Esophagus squamous epithelium (tissue), 5 donors: Measurements from ENCODE around the gene NRXN3. TPM values are rescaled to one million over a fixed set of nuclear protein-coding genes. Genes with fewer than 3 reads are reported as not detected.

ENCODE experiments used
- DNase-seq: peaks from one replicate; lab custom pipeline; 2025; lab: John Stamatoyannopoulos, UW
- H3K27ac ChIP-seq, 4 donors: fragments of 200-600 bp; sonication (generic); one replicate each; pipeline ENCODE4 v1.5.1; 2016 to 2019; ENCODE audit warnings: mild to moderate bottlenecking in 1 of 4
- H3K27me3 ChIP-seq, 4 donors: fragments of 200-600 bp; sonication (generic); 1 replicate in 3 of 4; 2 replicates in 1 of 4; pipeline versions ENCODE4 v1.5.1 to v1.6.0; 2017 to 2021; ENCODE audit warnings: antibody characterized with exemption in 1 of 4
- H3K36me3 ChIP-seq, 3 donors: fragments of 200-600 bp; sonication (generic); one replicate each; pipeline ENCODE4 v1.5.1; 2016 to 2019
- H3K4me1 ChIP-seq, 3 donors: fragments of 200-600 bp; sonication (generic); one replicate each; pipeline ENCODE4 v1.5.1; 2017 to 2019
- H3K4me3 ChIP-seq, 4 donors: fragments of 200-600 bp; sonication (generic); 1 replicate in 3 of 4; 2 replicates in 1 of 4; pipeline ENCODE4 v1.5.1; 2016 to 2019; ENCODE audit warnings: mild to moderate bottlenecking in 2 of 4, moderate library complexity in 1 of 4
- H3K9me3 ChIP-seq, 3 donors: fragments of 200-600 bp; sonication (generic); one replicate each; pipeline ENCODE4 v1.5.1; 2016 to 2019
- POLR2A ChIP-seq, 4 donors: fragments of 450-650 bp; IDR thresholded peaks; one replicate each; pipeline ENCODE4 v1.6.1; 2017; ENCODE audit warnings: antibody characterized with exemption in 4 of 4, mild to moderate bottlenecking in 4 of 4, moderate library complexity in 3 of 4
- WGBS, 2 donors: methylation state at CpG; one replicate each; pipeline ENCODE4 v1.1.5; 2018; 5-methylcytosine and 5-hydroxymethylcytosine counted together
- intact Hi-C: fragments of 100-400 bp; cut with DNase I; formaldehyde crosslinking; loops from one replicate; pipeline ENCODE4 v1.15.0; 2022
- total RNA-seq, 4 donors: library from RNA; depleted of rRNA; stranded (reverse); fragments of >200 nt; gene quantifications; one replicate each; pipeline ENCODE4 v1.1.0, GENCODE V29; 2016
- TF ChIP-seq, protein P1 (sequence below), 6 experiments: fragments of 450-650 bp in 4 of 6; fragments of 200-600 bp in 2 of 6; sonication (generic) in 2 of 6; IDR thresholded peaks; one replicate each; pipeline ENCODE4 v1.5.1; 2016 to 2019; ENCODE audit warnings: antibody characterized with exemption in 6 of 6, mild to moderate bottlenecking in 4 of 6, moderate library complexity in 4 of 6
- donor health status: DM: yes; HTN: yes; CAD: no.

The NRXN3 gene
- total RNA-seq, 4 donors from 2014 or later, result 0.30 to 15.8 (median 1.5) TPM

DNA sequence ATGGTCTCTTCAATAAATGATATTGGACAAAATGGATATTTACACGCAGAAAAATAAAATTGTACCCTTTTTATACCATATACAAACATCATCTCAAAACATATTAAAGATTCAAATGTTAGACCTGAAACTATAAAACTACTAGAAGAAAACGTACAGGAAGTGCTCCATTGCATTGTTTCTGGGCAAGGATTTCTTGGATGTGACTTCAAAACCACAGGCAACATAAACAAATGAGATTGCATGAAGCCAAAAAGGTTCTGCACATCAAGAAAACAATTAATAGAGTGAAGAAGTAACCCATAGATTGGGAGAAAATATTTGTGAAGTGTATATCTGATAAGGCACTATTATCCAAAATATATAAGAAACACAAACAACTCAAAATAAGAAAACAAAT, 812.4 kb downstream of the NRXN3 start:
- Histone ChIP-seq H3K9me3 (no peaks in the 10 kb centered on the region), H3K27me3 (no peaks in the 10 kb centered on the region), H3K4me3 (no peak overlapping the region), H3K27ac (no peak overlapping the region), H3K4me1 (no peaks in the 10 kb centered on the region), H3K36me3 (no peaks in the 10 kb centered on the region)
- intact Hi-C loops, result no loop called here
- no peak for DNase-seq
- 57 to 66% methylated on average over 2 of the region's 2 CpGs for WGBS, 2 donors
- no peak for TF ChIP-seq POLR2A (IDR thresholded peaks at IDR 0.05)
- TF ChIP-seq, protein P1, sequence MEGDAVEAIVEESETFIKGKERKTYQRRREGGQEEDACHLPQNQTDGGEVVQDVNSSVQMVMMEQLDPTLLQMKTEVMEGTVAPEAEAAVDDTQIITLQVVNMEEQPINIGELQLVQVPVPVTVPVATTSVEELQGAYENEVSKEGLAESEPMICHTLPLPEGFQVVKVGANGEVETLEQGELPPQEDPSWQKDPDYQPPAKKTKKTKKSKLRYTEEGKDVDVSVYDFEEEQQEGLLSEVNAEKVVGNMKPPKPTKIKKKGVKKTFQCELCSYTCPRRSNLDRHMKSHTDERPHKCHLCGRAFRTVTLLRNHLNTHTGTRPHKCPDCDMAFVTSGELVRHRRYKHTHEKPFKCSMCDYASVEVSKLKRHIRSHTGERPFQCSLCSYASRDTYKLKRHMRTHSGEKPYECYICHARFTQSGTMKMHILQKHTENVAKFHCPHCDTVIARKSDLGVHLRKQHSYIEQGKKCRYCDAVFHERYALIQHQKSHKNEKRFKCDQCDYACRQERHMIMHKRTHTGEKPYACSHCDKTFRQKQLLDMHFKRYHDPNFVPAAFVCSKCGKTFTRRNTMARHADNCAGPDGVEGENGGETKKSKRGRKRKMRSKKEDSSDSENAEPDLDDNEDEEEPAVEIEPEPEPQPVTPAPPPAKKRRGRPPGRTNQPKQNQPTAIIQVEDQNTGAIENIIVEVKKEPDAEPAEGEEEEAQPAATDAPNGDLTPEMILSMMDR (IDR thresholded peaks at IDR 0.05), result no peak

DNA sequence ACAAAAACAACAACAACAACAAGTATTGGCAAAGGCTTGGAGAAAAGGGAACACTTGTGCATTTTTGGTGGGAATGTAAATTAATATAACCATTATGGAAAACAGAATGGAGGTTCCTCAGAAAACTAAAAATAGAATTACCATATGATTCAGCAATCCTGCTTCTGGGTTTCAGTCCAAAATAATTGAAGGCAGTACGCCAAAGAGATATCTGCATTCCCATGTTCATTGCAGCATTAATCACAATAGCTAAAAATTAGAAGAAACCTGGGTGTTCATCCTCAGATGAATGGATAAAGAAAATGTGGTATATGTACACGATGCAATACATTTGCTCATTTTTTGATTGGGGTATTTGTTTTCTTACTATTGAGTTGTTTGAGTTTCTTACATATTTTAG, 813.0 kb downstream of the NRXN3 start:
- no peak for TF ChIP-seq POLR2A (IDR thresholded peaks at IDR 0.05)
- TF ChIP-seq, protein P1 (IDR thresholded peaks at IDR 0.05), result no peak

DNA sequence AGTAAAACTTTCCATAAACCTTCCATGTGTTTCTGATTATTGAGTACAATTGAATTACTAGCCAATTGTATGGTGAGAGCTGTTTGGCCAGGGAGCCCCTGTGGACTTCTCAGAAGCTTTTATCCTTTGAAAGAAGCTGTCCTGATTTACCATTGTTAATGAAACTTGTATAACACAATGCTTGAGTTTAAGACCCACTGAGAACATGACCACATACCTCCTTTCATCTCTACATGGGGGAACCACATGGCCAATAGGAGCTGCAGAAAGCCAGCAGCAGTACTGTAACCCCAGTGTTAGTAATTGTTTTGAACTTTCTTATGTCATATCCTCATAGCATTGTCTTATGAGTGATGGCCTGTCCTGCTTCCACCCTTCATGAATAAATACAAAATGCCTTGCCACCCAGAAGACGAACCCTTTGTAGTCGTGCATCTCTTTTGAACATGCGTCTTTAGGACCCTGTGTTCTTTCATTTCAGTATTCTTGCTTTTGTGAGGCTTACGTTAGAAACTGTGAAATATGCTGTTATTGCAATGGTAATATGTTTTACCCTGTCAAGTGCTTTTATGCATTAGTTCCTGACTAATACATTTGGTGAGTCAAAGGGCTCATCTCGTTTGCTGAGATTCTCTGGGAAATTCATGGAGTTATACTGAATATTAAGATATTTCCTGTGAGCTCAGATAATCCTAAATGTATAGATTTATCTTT, 815.7 kb downstream of the NRXN3 start:
- TF ChIP-seq, protein P1 (IDR thresholded peaks at IDR 0.05), result no peak
- TF ChIP-seq POLR2A (IDR thresholded peaks at IDR 0.05), result no peak
- DNase-seq, result no peak
- no peaks in the 10 kb centered on the region for H3K4me1 ChIP-seq
- no peaks in the 10 kb centered on the region for H3K36me3 ChIP-seq
- H3K9me3 ChIP-seq, result no peaks in the 10 kb centered on the region
- no peaks in the 10 kb centered on the region for H3K27me3 ChIP-seq
- H3K27ac ChIP-seq, result no peak overlapping the region
- H3K4me3 ChIP-seq, result no peak overlapping the region
- intact Hi-C loops, result no loop called here
- 48 to 53% methylated on average over 5 of the region's 5 CpGs for WGBS, 2 donors

More for the DNA sequence above, 813.0 kb downstream of the NRXN3 start:
- WGBS, 2 donors, result 73 to 76% methylated on average over 2 of the region's 2 CpGs
- Histone ChIP-seq H3K27ac (no peak overlapping the region), H3K27me3 (no peaks in the 10 kb centered on the region), H3K4me3 (no peak overlapping the region), H3K36me3 (no peaks in the 10 kb centered on the region), H3K9me3 (no peaks in the 10 kb centered on the region), H3K4me1 (no peaks in the 10 kb centered on the region)
- no peak for DNase-seq
- intact Hi-C loops, result no loop called here

DNA sequence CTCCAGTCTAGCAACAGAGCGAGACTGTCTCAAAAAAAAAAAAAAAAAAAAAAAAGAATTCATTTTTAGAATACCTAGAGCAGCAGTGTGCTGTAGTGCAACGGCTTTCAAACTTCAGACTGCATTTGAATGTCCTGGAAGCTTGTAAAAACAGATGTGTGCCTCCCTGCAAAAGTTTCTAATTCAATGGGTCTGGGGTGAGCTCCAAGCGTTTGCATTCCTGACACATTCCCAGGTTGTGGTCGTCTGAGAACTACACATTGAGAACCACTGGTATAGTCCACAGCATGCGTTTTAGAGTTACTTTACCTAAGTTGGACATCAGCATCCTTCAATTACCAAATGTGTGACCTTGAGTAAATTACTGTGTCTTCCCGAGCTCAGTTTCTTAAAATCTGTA, 816.8 kb downstream of the NRXN3 start:
- no peak for TF ChIP-seq POLR2A (IDR thresholded peaks at IDR 0.05)
- TF ChIP-seq, protein P1 (IDR thresholded peaks at IDR 0.05), result no peak
- H3K27ac ChIP-seq, result no peak overlapping the region
- no peaks in the 10 kb centered on the region for H3K27me3 ChIP-seq
- no peak overlapping the region for H3K4me3 ChIP-seq
- intact Hi-C loops, result no loop called here
- no peaks in the 10 kb centered on the region for H3K36me3 ChIP-seq
- H3K4me1 ChIP-seq, result no peaks in the 10 kb centered on the region
- WGBS, 2 donors, result 56 to 62% methylated on average over 6 of the region's 6 CpGs
- no peak for DNase-seq
- H3K9me3 ChIP-seq, result no peaks in the 10 kb centered on the region

DNA sequence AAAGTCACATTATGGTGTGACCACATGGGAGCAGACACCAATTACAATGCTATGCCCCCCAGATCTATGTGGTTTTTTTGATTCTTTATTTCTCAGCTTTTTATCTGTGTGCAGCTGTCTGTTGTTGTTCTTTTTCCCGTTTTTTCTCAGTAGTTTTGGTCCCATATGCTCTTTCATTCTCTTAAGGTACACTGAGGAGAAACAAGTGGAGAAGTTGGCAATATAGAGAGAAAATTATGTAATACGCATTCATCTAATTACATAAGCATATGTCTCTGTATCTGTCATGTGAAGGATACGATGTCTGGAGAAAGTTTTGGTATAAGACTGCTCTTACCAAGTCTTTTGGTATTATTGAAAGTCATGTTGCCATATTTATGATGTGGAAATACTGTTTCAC, 819.0 kb downstream of the NRXN3 start:
- no peak overlapping the region for H3K27ac ChIP-seq
- no peak overlapping the region for H3K4me3 ChIP-seq
- H3K4me1 ChIP-seq, result no peaks in the 10 kb centered on the region
- TF ChIP-seq, protein P1 (IDR thresholded peaks at IDR 0.05), result no peak
- TF ChIP-seq POLR2A (IDR thresholded peaks at IDR 0.05), result no peak
- H3K9me3 ChIP-seq, result no peaks in the 10 kb centered on the region
- intact Hi-C loops, result no loop called here
- no peak for DNase-seq
- 45 to 66% methylated on average over 3 of the region's 3 CpGs for WGBS, 2 donors
- H3K27me3 ChIP-seq, result no peaks in the 10 kb centered on the region
- no peaks in the 10 kb centered on the region for H3K36me3 ChIP-seq
